Measurements from ENCODE around the gene TAF4B. TPM values are rescaled to one million over a fixed set of nuclear protein-coding genes. Genes with fewer than 3 reads are reported as not detected.

Gene TAF4B
- total RNA-seq, 4 donors from 2014 or later, result 3.7 to 11.9 (median 7.1) TPM

DNA sequence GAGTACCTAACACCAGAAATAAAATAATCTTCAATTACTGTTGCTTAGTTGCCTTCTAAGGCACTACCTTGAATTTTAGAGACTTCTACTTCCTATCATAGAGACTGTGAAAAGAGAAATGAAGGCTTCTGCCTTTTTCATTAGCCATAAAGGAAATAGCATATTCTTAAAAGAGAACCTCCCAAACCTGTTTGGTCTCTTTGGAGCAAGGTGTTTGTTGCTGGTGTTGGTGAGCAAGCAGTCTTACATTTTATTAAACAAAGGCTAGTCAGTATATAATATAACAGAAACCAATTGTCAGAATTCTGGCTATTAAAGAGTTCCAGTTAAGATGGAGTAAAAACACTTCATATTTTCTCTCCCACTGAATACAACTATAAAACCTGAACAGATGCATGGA lies 116.4 kb downstream of the TAF4B start:
- no peak for DNase-seq
- Histone ChIP-seq H3K36me3 (no peaks in the 10 kb centered on the region), H3K4me1 (no peaks in the 10 kb centered on the region), H3K4me3 (no peak overlapping the region), H3K27ac (no peak overlapping the region), H3K9me3 (peaks cover 11 to 13% of the 10 kb centered on the region in 2 donors), H3K27me3 (no peaks in the 10 kb centered on the region)
- TF ChIP-seq POLR2A (IDR thresholded peaks at IDR 0.05) (no peak), EP300 (IDR thresholded peaks at IDR 0.05; ENCODE audit: low read depth) (no peak), POLR2AphosphoS5 (IDR thresholded peaks at IDR 0.05) (no peak)
- TF ChIP-seq, protein P1, sequence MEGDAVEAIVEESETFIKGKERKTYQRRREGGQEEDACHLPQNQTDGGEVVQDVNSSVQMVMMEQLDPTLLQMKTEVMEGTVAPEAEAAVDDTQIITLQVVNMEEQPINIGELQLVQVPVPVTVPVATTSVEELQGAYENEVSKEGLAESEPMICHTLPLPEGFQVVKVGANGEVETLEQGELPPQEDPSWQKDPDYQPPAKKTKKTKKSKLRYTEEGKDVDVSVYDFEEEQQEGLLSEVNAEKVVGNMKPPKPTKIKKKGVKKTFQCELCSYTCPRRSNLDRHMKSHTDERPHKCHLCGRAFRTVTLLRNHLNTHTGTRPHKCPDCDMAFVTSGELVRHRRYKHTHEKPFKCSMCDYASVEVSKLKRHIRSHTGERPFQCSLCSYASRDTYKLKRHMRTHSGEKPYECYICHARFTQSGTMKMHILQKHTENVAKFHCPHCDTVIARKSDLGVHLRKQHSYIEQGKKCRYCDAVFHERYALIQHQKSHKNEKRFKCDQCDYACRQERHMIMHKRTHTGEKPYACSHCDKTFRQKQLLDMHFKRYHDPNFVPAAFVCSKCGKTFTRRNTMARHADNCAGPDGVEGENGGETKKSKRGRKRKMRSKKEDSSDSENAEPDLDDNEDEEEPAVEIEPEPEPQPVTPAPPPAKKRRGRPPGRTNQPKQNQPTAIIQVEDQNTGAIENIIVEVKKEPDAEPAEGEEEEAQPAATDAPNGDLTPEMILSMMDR (IDR thresholded peaks at IDR 0.05), result no peak
- intact Hi-C loops (cut with DNase I; ENCODE audit: low total_unique reads) (no loop called here), in situ Hi-C loops (cut with MboI; ENCODE audit: low pct_ligation_motif_present in 1 of 4, low pct_unique_long_range_greater_than_20kb in 1 of 4, low sequenced_read_pairs in 3 of 4) (no loop called here)

DNA sequence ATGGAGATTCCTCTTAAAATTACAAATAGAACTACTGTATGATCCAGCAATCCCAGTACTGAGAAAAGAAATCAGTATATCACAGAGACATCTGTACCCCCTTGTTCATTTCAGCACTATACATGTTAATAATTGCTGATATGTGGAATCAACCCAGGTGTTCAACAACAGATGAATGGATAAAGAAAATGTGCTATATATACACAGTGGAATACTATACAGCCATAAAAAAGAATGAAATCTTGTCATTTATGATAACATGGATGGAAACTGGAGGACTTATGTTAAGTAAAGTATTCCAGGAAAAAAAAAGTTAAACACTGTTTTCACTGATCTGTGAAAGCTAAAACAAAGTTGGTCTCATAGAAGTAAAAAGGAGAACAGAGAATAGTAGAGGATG lies 124.7 kb downstream of the TAF4B start:
- DNase-seq, result no peak
- H3K4me3 ChIP-seq, result no peak overlapping the region
- H3K9me3 ChIP-seq, result peaks cover 9 to 11% of the 10 kb centered on the region in 2 donors
- H3K4me1 ChIP-seq, result no peaks in the 10 kb centered on the region
- H3K36me3 ChIP-seq, result no peaks in the 10 kb centered on the region
- intact Hi-C loops (cut with DNase I; ENCODE audit: low total_unique reads), result no loop called here
- no peaks in the 10 kb centered on the region for H3K27me3 ChIP-seq
- no peak for TF ChIP-seq POLR2A (IDR thresholded peaks at IDR 0.05)
- no peak for TF ChIP-seq EP300 (IDR thresholded peaks at IDR 0.05; ENCODE audit: low read depth)
- no peak for TF ChIP-seq POLR2AphosphoS5 (IDR thresholded peaks at IDR 0.05)
- TF ChIP-seq, protein P1 (IDR thresholded peaks at IDR 0.05), result no peak
- in situ Hi-C loops (cut with MboI; ENCODE audit: low pct_ligation_motif_present in 1 of 4, low pct_unique_long_range_greater_than_20kb in 1 of 4, low sequenced_read_pairs in 3 of 4), result no loop called here
- no peak overlapping the region for H3K27ac ChIP-seq

DNA sequence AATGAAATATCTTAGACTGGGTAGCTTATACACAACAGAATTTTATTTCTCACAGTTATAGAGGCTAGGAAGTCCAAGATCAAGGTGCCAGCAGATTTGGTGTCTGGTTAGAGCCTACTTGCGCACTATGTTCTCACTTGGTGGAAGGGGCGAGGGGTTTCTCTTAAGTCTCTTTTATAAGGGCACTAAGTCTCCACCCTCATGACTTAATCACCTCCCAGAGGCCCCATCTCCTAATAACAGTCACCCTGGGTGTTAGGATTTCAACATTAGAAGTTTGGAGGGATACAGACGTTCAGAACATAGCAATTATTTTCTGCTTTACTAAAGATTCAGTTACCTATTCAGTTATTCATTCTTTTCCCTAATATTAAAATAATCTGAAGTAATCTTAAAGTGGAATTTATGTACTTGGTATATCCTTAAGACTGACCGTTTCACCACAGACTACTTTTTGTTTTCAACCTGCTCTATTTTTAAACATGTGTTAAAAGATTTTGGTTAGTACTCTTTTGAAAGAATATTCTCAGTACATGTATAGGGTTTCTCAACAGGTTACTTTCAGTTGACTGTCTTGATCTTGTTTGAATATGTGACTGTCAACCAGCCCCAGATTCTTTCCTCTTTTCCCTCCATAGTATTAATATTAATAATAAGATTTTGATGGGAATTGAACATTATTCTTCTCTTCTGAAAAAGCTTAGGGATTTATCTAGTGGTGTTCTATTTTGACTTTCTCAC lies 130.0 kb downstream of the TAF4B start:
- intact Hi-C loops (cut with DNase I; ENCODE audit: low total_unique reads) (no loop called here), in situ Hi-C loops (cut with MboI; ENCODE audit: low pct_ligation_motif_present in 1 of 4, low pct_unique_long_range_greater_than_20kb in 1 of 4, low sequenced_read_pairs in 3 of 4) (no loop called here)
- Histone ChIP-seq H3K27ac (no peak overlapping the region), H3K4me1 (no peaks in the 10 kb centered on the region), H3K27me3 (no peaks in the 10 kb centered on the region), H3K9me3 (no peaks in the 10 kb centered on the region), H3K4me3 (no peak overlapping the region), H3K36me3 (no peaks in the 10 kb centered on the region)
- DNase-seq, result no peak
- TF ChIP-seq POLR2A (IDR thresholded peaks at IDR 0.05) (no peak), EP300 (IDR thresholded peaks at IDR 0.05; ENCODE audit: low read depth) (no peak), POLR2AphosphoS5 (IDR thresholded peaks at IDR 0.05) (no peak)
- TF ChIP-seq, protein P1 (IDR thresholded peaks at IDR 0.05), result no peak
- 62 to 75% methylated on average over 4 of the region's 4 CpGs for WGBS, 2 donors (ENCODE audit: low coverage in 1 of 2)

DNA sequence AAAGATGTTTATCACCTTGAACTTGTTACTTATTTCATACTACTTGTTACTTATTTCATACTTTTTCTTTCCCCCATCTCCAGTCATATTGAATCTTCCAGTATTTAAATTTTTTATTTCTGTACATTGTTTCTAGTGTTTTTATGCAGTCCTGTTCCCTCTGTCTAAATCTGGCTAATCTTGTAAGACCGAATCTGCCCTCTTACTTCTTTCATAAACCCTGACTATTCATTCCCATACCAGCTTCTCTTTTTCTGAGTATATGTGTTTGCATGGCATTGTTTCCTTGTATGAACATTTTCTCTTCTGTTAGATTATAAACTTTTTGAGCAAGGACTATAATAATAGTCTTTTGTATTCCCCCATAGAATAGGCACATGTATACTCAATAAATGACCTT lies 131.7 kb downstream of the TAF4B start:
- in situ Hi-C loops (cut with MboI; ENCODE audit: low pct_ligation_motif_present in 1 of 4, low pct_unique_long_range_greater_than_20kb in 1 of 4, low sequenced_read_pairs in 3 of 4) (no loop called here), intact Hi-C loops (cut with DNase I; ENCODE audit: low total_unique reads) (no loop called here)
- Histone ChIP-seq H3K4me1 (no peaks in the 10 kb centered on the region), H3K36me3 (no peaks in the 10 kb centered on the region), H3K27ac (no peak overlapping the region), H3K4me3 (no peak overlapping the region), H3K27me3 (no peaks in the 10 kb centered on the region), H3K9me3 (no peaks in the 10 kb centered on the region)
- no peak for DNase-seq
- WGBS, 2 donors (ENCODE audit: low coverage in 1 of 2), result 92 to 100% methylated on average over 1 of the region's 1 CpG
- TF ChIP-seq, protein P1 (IDR thresholded peaks at IDR 0.05), result no peak
- no peak for TF ChIP-seq POLR2AphosphoS5 (IDR thresholded peaks at IDR 0.05)

All from transverse colon (tissue), 4 donors.